ENCODE data around the gene HRNR.
A peak's percentile ranks its signal among the peaks of the same experiment; 100 is the strongest.
"Not testable (repeated sequence)": the region's sequence is repeated elsewhere in the genome, so short reads cannot be mapped to it uniquely, and the experiment has no call there.

The HRNR gene

DNA sequence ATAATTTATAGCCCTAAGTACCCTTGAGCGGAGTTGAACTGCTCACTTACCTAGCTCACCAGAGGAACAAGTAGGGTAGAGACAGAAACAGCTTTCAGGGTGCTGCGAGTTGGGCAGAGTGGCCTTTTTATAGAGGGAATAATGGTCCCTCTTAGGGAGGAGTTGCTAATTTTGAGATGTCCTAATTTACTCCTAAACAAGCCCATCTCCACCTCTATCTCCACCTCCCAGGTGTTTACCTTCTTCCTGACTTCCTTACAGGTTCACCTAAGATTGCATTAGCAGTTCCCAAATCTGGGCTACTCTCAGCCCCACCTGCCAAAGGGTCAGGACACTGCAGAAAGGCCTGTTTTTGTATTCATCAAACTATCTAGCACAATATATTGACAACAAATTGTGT, at the start of gene HRNR:
Gene HRNR, minus strand, starts transcription at position 101 of the 400 bp plus-strand sequence. CDS start 940 bp downstream, outside the sequence.
- no peak for DNase-seq

DNA sequence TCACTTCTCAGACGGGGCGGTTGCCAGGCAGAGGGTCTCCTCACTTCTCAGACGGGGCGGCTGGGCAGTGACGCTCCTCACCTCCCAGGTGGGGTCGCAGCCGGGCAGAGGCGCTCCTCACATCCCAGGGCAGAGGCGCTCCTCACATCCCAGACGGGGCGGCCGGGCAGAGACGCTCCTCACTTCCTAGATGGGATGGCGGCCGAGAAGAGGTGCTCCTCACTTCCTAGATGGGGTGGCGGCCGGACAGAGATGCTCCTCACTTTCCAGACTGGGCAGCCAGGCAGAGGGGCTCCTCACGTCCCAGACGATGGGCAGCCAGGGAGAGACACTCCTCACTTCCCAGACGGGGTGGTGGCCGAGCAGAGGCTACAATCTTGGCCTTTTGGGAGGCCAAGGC, 32.4 kb upstream of the HRNR start:
- DNase-seq, result not testable (repeated sequence)

DNA sequence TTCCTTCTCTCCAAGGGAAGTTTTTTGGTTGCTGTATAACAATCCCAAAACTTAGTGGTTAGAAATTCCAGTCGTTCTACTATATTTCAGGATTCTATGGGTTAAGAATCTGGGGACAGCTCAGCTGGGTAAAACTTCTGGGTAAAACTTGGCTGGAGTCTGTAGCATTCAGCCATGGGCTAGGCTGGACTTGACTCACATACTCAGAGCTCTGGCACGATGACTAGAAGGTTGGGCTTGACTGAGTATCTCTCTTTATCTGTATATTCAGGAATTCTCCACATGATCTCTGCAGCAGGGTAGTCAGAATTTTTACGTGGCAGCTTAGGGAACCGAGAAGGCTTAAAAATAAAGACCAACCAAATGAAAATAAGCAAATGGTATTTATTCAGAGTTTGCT, 28.2 kb upstream of the HRNR start:
- DNase-seq, result no peak

GRCh38 chr1:152251391-152251790, 27.4 kb upstream of the HRNR start:
- no peak for DNase-seq

- no peak for DNase-seq
Measured at GRCh38 chr1:152247316-152247715, 23.3 kb upstream of the HRNR start.

- DNase-seq, result no peak
Measured at GRCh38 chr1:152244576-152245273, 20.7 kb upstream of the HRNR start.

GRCh38 chr1:152237093-152237492, 13.1 kb upstream of the HRNR start:
- DNase-seq, result no peak

- no peak for DNase-seq
Measured at GRCh38 chr1:152228831-152229230, 4.8 kb upstream of the HRNR start.

- no peak for DNase-seq
Measured at GRCh38 chr1:152227310-152227928, 3.4 kb upstream of the HRNR start.

- no peak for DNase-seq
Measured at GRCh38 chr1:152225678-152226077, 1.7 kb upstream of the HRNR start.

DNA sequence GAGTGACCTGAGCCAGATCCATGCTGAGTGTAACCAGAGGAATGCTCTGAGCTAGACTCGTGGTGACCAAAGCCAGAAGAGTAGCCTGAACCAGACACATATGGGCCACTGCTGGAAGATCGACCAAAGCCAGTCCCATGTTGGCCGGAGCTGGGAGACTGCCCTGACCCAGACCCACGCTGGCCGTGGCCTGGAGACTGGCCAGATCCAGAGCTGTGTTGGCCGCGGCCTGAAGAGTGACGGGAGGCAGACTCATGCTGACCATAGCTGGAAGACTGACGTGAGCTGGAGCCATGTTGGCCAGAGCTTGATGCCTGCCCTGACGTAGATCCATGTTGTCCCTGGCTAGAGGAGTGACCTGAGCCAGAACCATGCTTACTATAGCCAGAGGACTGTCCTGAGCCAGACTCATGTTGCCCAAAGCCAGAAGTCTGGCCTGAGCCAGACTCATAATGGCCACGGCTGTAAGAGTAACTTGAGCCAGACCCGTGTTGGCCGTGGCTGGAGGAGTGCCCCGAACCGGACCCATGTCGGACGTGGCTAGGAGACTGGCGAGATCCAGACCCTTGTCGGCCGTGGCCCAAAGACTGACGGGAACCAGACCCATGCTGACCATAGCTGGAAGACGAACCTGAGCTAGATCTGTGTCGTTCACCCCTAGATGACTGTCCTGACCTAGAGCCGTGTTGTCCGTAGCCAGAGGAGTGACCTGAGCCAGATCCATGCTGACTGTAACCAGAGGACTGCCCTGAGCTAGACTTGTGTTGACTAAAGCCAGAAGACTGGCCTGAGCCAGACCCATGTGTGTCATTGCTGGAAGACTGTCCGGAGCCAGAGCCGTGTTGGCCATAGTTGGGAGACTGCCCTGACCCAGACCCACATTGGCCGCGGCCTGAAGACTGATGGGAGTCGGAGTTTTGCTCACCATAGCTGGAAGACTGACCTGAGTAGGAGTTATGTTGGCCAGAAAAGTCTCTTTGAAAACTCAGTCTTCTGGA, 3.5 kb downstream of the HRNR start:
- DNase-seq, result no peak

GRCh38 chr1:152219438-152219837, 4.6 kb downstream of the HRNR start:
- DNase-seq, result not testable (repeated sequence)

GRCh38 chr1:152218762-152219436, 5.1 kb downstream of the HRNR start:
- no peak for DNase-seq

- DNase-seq, result not testable (repeated sequence)
Measured at GRCh38 chr1:152215604-152216003, 8.4 kb downstream of the HRNR start.

DNA sequence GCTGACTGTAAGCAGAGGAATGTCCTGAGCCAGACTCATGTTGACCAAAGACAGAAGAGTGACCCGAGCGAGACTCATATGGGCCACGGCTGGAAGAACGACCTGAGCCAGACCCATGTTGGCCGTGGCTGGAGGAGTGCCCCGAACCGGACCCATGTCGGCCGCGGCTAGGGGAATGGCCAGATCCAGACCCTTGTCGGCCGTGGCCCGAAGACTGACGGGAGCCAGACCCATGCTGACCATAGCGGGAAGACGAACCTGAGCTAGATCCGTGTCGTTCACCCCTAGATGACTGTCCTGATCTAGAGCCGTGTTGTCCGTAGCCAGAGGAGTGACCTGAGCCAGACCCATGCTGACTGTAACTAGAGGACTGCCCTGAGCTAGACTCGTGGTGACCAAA, 9.1 kb downstream of the HRNR start:
- not testable (repeated sequence) for DNase-seq

- no peak for DNase-seq
Measured at GRCh38 chr1:152198982-152199381, 25.0 kb downstream of the HRNR start.

- DNase-seq, result no peak
Measured at GRCh38 chr1:152197361-152197941, 26.5 kb downstream of the HRNR start.

GRCh38 chr1:152191711-152192110, 32.3 kb downstream of the HRNR start:
- DNase-seq, result no peak

GRCh38 chr1:152191260-152191659, 32.7 kb downstream of the HRNR start:
- no peak for DNase-seq

- DNase-seq, result no peak
Measured at GRCh38 chr1:152190589-152190988, 33.4 kb downstream of the HRNR start.

DNA sequence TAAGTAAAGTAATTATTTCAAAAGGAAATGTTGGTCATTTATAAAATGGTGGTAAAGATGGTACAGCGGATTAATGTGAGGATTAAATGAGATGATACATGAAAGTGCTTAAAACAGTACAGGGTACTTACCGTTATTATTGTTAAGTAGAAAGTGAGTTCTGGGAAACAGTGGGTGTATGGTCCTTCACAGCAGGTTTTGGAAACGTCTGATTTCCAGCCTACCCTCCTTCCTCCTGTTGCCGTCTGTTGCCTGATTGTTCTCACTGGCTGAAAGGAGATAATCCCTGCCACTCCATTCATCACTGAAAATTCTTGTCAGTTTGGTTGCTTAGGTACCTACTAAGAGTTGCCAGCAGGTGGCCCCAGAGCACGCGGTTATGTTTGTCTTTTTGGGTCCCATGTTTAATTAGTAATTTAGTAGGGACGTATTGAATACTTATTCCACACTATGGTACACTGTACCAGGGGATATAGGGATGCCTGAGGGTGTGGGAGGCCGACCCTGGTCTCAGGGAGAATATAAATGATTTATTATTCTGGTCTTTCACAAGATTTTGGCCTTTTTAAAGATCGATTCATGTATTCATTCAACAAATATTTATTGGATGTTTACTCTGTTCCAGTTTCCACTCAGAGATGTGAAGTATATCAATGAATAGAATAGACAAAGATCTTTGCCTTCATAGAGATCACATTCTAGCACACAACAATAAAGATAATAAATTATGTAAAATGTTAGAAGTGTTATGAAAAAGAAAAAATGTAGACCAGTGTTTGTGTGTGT, 34.1 kb downstream of the HRNR start:
- peak; percentile 4 to 57 (median 26) for DNase-seq

Data from activated naive CD4-positive, alpha-beta T cell (primary cell).